HG02610 (cell line): ENCODE results near the gene PPT1.
"Not testable (repeated sequence)": the region's sequence is repeated elsewhere in the genome, so short reads cannot be mapped to it uniquely, and the experiment has no call there.

ENCODE experiments used
- ATAC-seq: cut with Tn5 transposase; IDR thresholded peaks from one replicate; pipeline ENCODE4 v1.9.1; 2021; ENCODE audit warnings: mild to moderate bottlenecking, moderate library complexity; ENCODE audit not compliant: unreplicated experiment

Gene PPT1

GRCh38 chr1:40092706-40093639, 4.1 kb downstream of the PPT1 start:
- no peak for ATAC-seq

- no peak for ATAC-seq
These were observed 4.8 kb downstream of the PPT1 start for GRCh38 chr1:40092241-40092640.

DNA sequence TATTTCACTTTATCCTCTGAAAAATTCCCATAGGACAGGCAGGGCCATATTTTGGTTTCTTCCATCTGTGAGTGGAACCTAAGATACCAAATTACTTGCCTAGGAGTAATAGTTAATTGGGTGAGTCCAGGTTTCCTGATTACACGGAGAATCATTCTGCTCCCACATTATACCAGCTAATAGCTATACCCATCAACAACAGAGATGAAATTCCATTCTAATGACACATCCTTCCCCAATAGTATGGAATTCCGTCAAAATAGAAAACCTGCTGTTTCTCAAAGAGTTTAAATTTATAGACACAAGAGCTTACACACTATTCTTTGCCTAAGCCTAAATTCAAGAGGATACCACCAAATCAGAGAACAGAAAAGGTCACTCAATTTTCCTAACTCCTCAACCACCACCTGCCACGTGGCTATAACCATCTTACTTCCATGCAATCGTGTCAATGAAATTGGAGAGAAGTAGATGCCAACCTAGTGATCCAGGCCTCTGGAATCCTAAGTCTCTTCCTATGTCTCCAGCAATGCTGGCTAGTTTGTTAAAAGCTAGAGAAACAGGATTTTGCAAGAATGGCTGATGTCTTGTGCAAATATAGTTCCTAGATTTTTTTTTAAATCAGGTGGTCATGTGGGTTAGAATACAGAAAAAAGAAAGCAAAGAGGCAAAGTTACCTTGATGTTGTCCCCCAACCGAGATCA, 6.2 kb downstream of the PPT1 start:
- no peak for ATAC-seq

GRCh38 chr1:40084750-40085149, 12.3 kb downstream of the PPT1 start:
- not testable (repeated sequence) for ATAC-seq

- no peak for ATAC-seq
These were observed 15.2 kb downstream of the PPT1 start for GRCh38 chr1:40081871-40082270.

GRCh38 chr1:40079774-40080400, 17.2 kb downstream of the PPT1 start:
- no peak for ATAC-seq

DNA sequence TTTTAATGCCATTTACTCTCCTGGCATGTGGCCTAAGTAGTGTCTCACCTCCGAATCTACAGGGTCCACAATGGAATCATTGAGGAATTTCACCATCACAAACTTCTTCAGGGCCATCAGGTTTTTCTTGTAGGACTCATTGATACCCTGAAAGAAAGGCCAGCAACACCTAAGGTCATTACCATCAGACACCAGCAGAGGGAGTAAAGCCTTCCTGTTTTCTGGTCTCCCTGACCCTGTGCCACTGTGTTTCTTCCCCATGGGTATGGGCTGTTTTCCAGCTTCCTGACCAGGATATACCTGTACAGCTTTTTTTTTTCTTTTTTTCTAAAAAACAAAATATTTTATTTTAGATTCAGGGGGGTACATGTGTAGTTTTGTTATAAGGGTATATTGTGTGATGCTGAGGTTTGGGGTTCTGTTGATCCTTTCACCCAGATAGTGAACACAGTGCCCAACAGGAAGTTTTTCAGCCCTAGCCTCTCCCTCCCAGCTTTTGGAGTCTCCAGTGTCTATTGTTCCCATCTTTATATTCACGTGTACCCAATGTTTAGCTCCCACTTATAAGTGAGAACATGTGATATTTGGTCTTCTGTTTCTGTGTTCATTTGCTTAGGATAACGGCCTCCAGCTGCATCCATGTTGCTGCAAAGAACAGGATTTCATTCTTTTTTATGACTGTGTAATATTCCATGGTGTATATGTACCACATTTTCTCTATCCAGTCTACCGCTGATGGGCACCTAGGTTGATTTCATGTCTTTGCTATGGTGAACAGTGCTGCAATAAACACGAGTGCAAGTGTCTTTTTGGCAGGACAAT, 18.3 kb downstream of the PPT1 start:
- ATAC-seq, result no peak

DNA sequence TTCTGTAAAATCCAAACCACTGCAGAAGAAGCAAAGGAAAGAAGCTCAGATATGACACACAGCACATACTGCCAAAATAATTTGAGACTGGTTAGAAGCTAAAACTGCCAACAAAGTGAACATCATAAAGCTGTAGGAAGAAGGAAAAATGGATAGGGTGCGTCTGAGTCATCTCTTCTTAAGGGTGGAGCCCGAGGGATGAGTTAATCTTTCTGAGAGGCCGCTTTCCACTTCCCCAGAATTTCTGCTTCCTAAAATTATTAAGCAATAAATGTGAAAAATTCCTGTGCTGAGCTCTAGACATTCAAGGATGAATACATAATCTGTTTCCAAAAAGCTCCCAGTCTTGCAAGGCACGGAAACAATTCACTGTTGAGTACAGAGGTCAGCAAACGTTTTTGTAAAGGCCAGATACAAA, 20.1 kb downstream of the PPT1 start:
- ATAC-seq, result no peak

DNA sequence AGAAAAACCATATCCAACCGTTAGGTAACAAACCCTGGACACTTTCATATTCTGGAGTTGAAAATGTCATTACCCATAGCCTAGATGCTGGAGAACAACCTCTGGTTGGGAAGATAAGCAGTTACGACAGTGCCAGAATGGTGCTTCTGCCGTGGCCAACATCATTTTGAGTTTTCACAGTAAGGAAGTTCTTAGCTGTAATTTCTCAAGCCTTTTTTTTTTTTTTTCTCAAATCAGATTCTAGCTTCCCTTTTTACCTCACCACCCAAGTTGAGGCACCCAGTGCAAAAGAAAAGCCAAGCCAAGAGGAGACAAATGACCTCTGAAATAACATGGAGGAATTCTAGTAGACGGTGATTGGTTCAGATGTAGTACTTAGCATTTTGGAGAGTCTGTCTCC, 21.8 kb downstream of the PPT1 start:
- ATAC-seq, result no peak

DNA sequence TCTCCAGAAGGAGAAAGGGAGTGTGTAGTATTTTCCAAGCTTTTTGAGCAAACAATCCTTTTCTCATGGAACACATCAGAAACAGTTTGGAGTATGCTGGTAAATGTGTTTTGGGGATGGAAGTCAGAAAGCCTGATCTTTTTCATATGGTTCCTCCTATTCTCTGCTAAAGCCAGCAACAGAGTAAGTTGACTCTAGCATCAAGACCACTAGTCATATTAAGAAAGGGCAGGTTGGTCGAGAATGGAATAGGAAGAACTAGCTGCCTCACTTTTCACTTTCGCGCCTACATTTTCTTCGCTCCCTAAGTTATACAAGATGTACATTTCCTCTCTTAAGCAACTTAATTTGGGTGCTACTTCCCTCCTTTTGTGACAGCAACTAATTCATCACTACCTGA, 24.0 kb downstream of the PPT1 start:
- no peak for ATAC-seq

DNA sequence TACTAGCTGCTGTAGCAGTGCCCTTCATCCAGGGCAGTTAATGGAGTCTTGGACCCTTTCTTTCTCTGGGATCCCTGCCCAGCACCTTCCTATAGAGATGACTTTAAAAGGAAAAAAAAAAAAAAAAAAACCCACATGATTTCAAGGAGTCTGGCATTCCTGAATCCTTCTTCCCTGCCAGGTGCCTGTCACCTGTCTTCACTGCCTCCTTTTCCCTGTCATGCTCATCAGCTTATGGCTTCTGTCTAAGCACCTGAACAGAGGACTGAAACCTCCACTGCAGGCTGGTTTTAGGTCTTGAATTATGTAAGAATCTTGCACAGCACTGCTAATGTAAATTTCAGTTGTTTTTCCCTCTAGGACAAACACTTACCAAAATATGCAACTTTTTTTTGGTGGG, 24.9 kb downstream of the PPT1 start:
- no peak for ATAC-seq

DNA sequence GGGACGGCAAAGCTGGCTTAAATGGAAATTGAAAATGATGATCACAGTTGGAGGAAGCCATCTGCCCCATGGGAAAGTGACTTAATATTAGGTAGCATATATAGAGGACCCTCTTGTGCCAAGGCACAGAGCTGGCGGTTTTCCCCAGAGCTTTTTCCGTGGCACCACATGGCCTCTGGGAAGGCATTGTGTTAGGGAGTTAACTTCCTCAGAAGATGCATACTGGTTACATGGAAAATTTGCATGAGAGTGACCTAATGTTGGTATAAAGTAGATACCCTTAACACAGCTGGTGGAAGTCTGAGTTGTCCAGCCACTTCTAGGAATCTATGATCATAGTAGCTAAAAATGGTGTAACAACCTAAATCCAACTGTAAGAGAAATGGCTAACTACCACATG, 29.2 kb downstream of the PPT1 start:
- ATAC-seq, result no peak

- ATAC-seq, result no peak
These were observed 30.0 kb downstream of the PPT1 start for GRCh38 chr1:40067023-40067422.

GRCh38 chr1:40064797-40065499, 32.1 kb downstream of the PPT1 start:
- ATAC-seq, result peak; percentile 64

DNA sequence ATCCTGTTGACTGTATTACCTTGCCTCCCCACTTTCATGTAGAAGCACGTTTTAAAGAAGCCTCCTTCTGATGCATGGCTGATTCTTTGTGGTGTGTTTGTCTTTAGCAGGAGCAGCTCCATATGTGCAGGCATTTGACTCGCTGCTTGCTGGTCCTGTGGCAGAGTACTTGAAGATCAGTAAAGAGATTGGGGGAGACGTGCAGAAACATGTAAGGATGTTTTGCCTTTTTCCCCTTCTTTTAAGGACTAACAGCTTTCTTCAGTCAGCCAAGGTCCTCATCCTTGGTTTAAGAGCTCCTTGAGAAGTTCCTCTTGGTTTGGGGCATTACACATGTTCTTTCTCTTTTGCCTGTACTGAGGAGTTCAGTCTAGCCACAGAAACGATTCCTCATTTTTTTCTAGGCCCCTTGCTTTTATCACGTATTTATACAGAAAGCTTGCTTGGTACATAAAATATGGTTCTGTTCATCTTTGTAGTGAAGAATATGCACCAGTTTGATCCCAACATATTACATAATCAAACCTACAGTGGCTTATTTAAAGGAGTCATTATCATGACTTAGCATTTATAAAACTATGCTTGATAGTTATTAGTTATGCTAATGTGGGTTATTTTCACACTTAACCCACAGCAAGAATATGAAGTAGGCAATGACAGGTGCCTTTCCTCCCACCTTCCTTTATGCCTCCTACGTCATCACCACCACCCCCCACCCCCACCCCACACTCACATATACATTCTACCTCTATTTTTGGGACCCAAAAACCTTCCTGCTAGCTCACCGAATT, 36.9 kb downstream of the PPT1 start:
- no peak for ATAC-seq

GRCh38 chr1:40059338-40059959, 37.6 kb downstream of the PPT1 start:
- peak; percentile 66 for ATAC-seq

DNA sequence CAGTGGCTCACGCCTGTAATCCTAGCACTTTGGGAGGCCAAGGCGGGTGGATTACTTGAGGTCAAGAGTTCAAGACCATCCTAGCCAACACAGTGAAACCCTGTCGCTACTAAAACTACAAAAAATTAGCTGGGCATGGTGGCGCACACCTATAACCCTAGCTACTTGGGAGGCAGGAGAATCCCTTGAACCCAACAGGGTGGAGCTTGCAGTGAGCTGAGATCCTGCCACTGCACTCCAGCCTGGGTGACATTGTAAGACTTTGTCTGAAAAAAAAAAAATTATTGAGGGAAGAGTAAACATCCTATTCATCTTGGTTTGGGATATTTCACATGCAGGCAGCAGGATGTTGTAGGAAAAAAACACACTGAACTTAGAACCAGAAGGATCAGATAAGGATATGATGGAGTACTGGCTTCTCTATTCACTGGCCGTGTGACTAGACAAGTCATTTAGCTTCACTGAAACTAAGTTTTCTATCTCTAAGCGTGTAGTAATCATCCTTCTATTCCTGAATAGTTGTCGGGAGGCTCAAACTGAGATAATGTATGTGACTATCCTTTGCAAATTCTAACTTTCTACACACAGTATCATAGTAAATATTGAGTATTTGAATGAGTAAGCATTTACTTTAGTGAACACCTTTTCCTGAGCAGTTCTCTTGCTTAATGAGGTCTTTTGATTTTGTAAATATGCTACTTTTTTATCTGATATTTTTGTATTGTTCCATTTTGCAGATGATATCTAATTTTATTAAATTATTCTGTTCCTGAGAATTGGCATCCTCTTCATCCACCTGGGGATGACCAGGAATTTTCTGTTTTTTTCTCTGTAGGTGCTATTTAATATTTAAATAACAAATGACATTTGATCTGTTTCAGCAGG, 38.4 kb downstream of the PPT1 start:
- ATAC-seq, result no peak

GRCh38 chr1:40058097-40058452, 39.0 kb downstream of the PPT1 start:
- no peak for ATAC-seq
